Chondrocyte (in vitro differentiated cells): ENCODE measurements around the gene PMAIP1. TPM values are rescaled to one million over a fixed set of nuclear protein-coding genes. Genes with fewer than 3 reads are reported as not detected.

Experiments
- DNase-seq: peaks from one replicate; pipeline ENCODE4 v3.0.0; 2021; ENCODE audit warnings: mixed read lengths, low spot score
- H3K27ac Mint-ChIP-seq: one replicate; pipeline ENCODE4 v1.8.0; 2021; ENCODE audit warnings: mild to moderate bottlenecking, moderate library complexity, mixed read lengths; ENCODE audit not compliant: unreplicated experiment
- H3K27me3 Mint-ChIP-seq: 2 replicates; pipeline ENCODE4 v1.8.0; 2021; ENCODE audit warnings: low read depth, mixed read lengths
- H3K36me3 Mint-ChIP-seq: 2 replicates; pipeline ENCODE4 v1.8.0; 2021; ENCODE audit warnings: low read depth, mixed read lengths
- H3K4me1 Mint-ChIP-seq: 2 replicates; pipeline ENCODE4 v1.8.0; 2021; ENCODE audit warnings: low read depth, mild to moderate bottlenecking, mixed read lengths
- H3K4me3 Mint-ChIP-seq: one replicate; pipeline ENCODE4 v1.8.0; 2021; ENCODE audit warnings: mild to moderate bottlenecking, moderate library complexity, mixed read lengths; ENCODE audit not compliant: unreplicated experiment
- H3K9me3 Mint-ChIP-seq: 2 replicates; pipeline ENCODE4 v1.8.0; 2021; ENCODE audit warnings: low read depth, mixed read lengths
- CTCF ChIP-seq: fragments of 200-600 bp; sonication (generic); IDR thresholded peaks from 2 replicates; pipeline ENCODE4 v1.5.0; 2021; ENCODE audit warnings: antibody characterized with exemption, mild to moderate bottlenecking, moderate library complexity
- total RNA-seq: library from RNA; stranded (reverse); gene quantifications from 3 replicates; pipeline ENCODE4 v1.2.1, GENCODE V29; 2021

The PMAIP1 gene
- total RNA-seq, 1 donor from 2014 or later = 8.0 TPM

GRCh38 chr18:59904011-59904601, 4.3 kb downstream of the PMAIP1 start:
- Mint-ChIP-seq H3K27ac (no peak overlapping the region), H3K4me1 (peaks cover 46% of the 10 kb centered on the region), H3K9me3 (no peaks in the 10 kb centered on the region), H3K4me3 (no peak overlapping the region), H3K36me3 (peaks cover 11% of the 10 kb centered on the region), H3K27me3 (peaks cover 2% of the 10 kb centered on the region)
- no peak for TF ChIP-seq CTCF
- no peak for DNase-seq

- Mint-ChIP-seq H3K9me3 (no peaks in the 10 kb centered on the region), H3K4me1 (peaks cover 51% of the 10 kb centered on the region), H3K36me3 (peaks cover 11% of the 10 kb centered on the region), H3K27ac (no peak overlapping the region), H3K27me3 (peaks cover 2% of the 10 kb centered on the region), H3K4me3 (no peak overlapping the region)
- no peak for TF ChIP-seq CTCF
- no peak for DNase-seq
Observed at GRCh38 chr18:59905686-59906091, 5.9 kb downstream of the PMAIP1 start.

GRCh38 chr18:59906203-59906602, 6.4 kb downstream of the PMAIP1 start:
- no peak overlapping the region for H3K27ac Mint-ChIP-seq
- peaks cover 51% of the 10 kb centered on the region for H3K4me1 Mint-ChIP-seq
- no peak for TF ChIP-seq CTCF
- no peaks in the 10 kb centered on the region for H3K9me3 Mint-ChIP-seq
- H3K36me3 Mint-ChIP-seq = peaks cover 11% of the 10 kb centered on the region
- DNase-seq = no peak
- peaks cover 2% of the 10 kb centered on the region for H3K27me3 Mint-ChIP-seq
- H3K4me3 Mint-ChIP-seq = no peak overlapping the region

GRCh38 chr18:59907172-59907571, 7.4 kb downstream of the PMAIP1 start:
- DNase-seq = no peak
- TF ChIP-seq CTCF = no peak
- Mint-ChIP-seq H3K27ac (no peak overlapping the region), H3K4me1 (peaks cover 48% of the 10 kb centered on the region), H3K9me3 (peaks cover 2% of the 10 kb centered on the region), H3K4me3 (no peak overlapping the region), H3K27me3 (peaks cover 2% of the 10 kb centered on the region), H3K36me3 (peaks cover 11% of the 10 kb centered on the region)

GRCh38 chr18:59907660-59908059, 7.9 kb downstream of the PMAIP1 start:
- H3K36me3 Mint-ChIP-seq = peaks cover 7% of the 10 kb centered on the region
- peaks cover 47% of the 10 kb centered on the region for H3K4me1 Mint-ChIP-seq
- TF ChIP-seq CTCF = no peak
- peaks cover 2% of the 10 kb centered on the region for H3K9me3 Mint-ChIP-seq
- H3K4me3 Mint-ChIP-seq = no peak overlapping the region
- peaks cover 2% of the 10 kb centered on the region for H3K27me3 Mint-ChIP-seq
- DNase-seq = no peak
- H3K27ac Mint-ChIP-seq = no peak overlapping the region
